HuH-7 (cell line): ENCODE measurements around the gene CLDN9.

Experiments
- DNase-seq: peaks from one replicate; pipeline ENCODE4 v3.0.0; 2011; ENCODE audit warnings: low spot score

Gene CLDN9

GRCh38 chr16:2974319-2975056 lies 38.2 kb upstream of the CLDN9 start:
- DNase-seq, result no peak

- no peak for DNase-seq
Observed at GRCh38 chr16:2975161-2975795, 37.4 kb upstream of the CLDN9 start.

GRCh38 chr16:2976201-2976600 lies 36.5 kb upstream of the CLDN9 start:
- DNase-seq, result no peak

- DNase-seq, result no peak
Observed at GRCh38 chr16:2976673-2977072, 36.0 kb upstream of the CLDN9 start.

- DNase-seq, result no peak
Observed at GRCh38 chr16:2977440-2977839, 35.3 kb upstream of the CLDN9 start.

GRCh38 chr16:2979669-2980226 lies 33.0 kb upstream of the CLDN9 start:
- no peak for DNase-seq

GRCh38 chr16:2980227-2981176 lies 32.2 kb upstream of the CLDN9 start, which contains the start of gene PKMYT1:
TSS of gene PKMYT1 (minus strand) at chr16:2980446. CDS start at chr16:2979657, 789 bp downstream.
- peak; percentile 99 for DNase-seq

- DNase-seq, result peak; percentile 59
Observed at GRCh38 chr16:2981177-2981898, 31.4 kb upstream of the CLDN9 start.

- DNase-seq, result no peak
Observed at GRCh38 chr16:2981899-2982250, 30.8 kb upstream of the CLDN9 start.

- no peak for DNase-seq
Observed at GRCh38 chr16:2982402-2982801, 30.3 kb upstream of the CLDN9 start.

- DNase-seq, result peak; percentile 93
Observed at GRCh38 chr16:2983706-2984136, 29.0 kb upstream of the CLDN9 start.

GRCh38 chr16:2985462-2985861 lies 27.3 kb upstream of the CLDN9 start:
- DNase-seq, result no peak

GRCh38 chr16:2985893-2986355 lies 26.8 kb upstream of the CLDN9 start:
- no peak for DNase-seq

- DNase-seq, result no peak
Observed at GRCh38 chr16:2986623-2987188, 26.0 kb upstream of the CLDN9 start.

- no peak for DNase-seq
Observed at GRCh38 chr16:2987286-2987685, 25.4 kb upstream of the CLDN9 start.

- DNase-seq, result no peak
Observed at GRCh38 chr16:2987833-2988232, 24.9 kb upstream of the CLDN9 start.

GRCh38 chr16:2988590-2989099 lies 24.1 kb upstream of the CLDN9 start:
- no peak for DNase-seq

- DNase-seq, result no peak
Observed at GRCh38 chr16:2990891-2991290, 21.8 kb upstream of the CLDN9 start.

GRCh38 chr16:2991566-2992261 lies 21.0 kb upstream of the CLDN9 start:
- DNase-seq, result no peak

- no peak for DNase-seq
Observed at GRCh38 chr16:2992383-2993081, 20.2 kb upstream of the CLDN9 start.
